GM12891 (cell line): ENCODE data around the gene CENPN.

Source experiments
- DNase-seq: peaks from one replicate; pipeline ENCODE4 v3.0.0; 2011; ENCODE audit warnings: low spot score; ENCODE audit not compliant: insufficient read length
- FAIRE-seq: peaks from 2 replicates; lab custom pipeline; 2011; peaks lifted over from hg19 to GRCh38; lab: Jason Lieb, UNC
- PAX5 ChIP-seq: IDR thresholded peaks from 2 replicates; pipeline ENCODE4 v1.6.1; 2011; ENCODE audit warnings: low read length, moderate library complexity, mild to moderate bottlenecking; ENCODE audit not compliant: insufficient read depth, severe bottlenecking
- POLR2A ChIP-seq: IDR thresholded peaks from 2 replicates; pipeline ENCODE4 v1.6.1; 2011; ENCODE audit warnings: low read depth, low read length, control low read depth
- POLR2AphosphoS5 ChIP-seq: IDR thresholded peaks from 2 replicates; pipeline ENCODE4 v1.6.1; 2011; ENCODE audit warnings: low read depth, low read length, control low read depth
- POU2F2 ChIP-seq: IDR thresholded peaks from 2 replicates; pipeline ENCODE4 v1.6.1; 2011; ENCODE audit warnings: low read depth, mild to moderate bottlenecking, control low read depth, low read length, moderate library complexity
- SPI1 ChIP-seq: IDR thresholded peaks from 2 replicates; pipeline ENCODE4 v1.6.1; 2011; ENCODE audit warnings: low read depth, low read length, control low read depth
- TAF1 ChIP-seq: IDR thresholded peaks from 2 replicates; pipeline ENCODE4 v1.6.1; 2011; ENCODE audit warnings: low read depth, low read length, control low read depth

CENPN gene

DNA sequence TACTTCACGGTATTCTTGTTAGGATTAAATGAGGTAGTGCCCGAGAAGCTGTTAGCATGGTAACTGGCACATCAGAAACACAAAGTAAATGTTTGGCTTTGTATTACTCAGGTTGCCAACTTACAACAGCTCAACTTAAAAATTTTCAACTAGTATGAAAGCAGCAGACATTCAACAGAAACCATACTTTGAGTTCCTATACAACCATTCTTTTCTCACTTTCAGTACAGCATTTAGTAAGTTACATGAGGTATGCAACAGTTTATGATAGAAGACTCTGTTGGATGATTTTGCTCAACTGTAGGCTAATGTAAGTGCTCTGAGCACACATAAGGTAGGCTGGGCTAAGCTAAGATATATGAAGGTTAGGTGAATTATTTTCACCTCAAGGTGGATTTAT, 7.7 kb downstream of the CENPN start:
- FAIRE-seq, result no peak
- TF ChIP-seq SPI1, result no peak
- no peak for TF ChIP-seq TAF1
- no peak for TF ChIP-seq POLR2AphosphoS5
- TF ChIP-seq POU2F2, result no peak
- no peak for TF ChIP-seq PAX5
- no peak for TF ChIP-seq POLR2A

DNA sequence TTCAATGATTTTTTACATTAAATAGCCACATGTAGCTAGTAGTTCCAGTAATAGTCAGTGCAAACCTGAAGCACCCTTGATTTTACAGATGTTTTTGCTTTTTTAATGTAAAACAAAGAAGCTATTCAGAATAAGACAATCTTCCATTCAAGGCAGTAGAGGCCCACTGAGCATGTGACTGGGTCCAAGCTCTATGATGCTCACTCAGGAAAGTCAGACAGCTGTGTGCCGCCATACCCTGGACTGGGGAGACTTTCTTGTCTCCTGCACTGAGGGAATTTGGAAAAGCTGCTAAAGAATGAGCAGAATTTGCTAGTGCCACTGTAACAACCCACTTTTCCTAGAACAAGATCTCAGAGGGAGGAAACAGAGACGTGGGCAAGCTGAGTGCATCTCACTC, 11.5 kb downstream of the CENPN start:
- TF ChIP-seq POLR2A, result no peak
- no peak for TF ChIP-seq PAX5
- no peak for TF ChIP-seq SPI1
- TF ChIP-seq POLR2AphosphoS5, result no peak
- no peak for TF ChIP-seq POU2F2
- TF ChIP-seq TAF1, result no peak
- FAIRE-seq (no peak), DNase-seq (no peak)

More for the DNA sequence above, 7.7 kb downstream of the CENPN start:
- DNase-seq, result no peak

DNA sequence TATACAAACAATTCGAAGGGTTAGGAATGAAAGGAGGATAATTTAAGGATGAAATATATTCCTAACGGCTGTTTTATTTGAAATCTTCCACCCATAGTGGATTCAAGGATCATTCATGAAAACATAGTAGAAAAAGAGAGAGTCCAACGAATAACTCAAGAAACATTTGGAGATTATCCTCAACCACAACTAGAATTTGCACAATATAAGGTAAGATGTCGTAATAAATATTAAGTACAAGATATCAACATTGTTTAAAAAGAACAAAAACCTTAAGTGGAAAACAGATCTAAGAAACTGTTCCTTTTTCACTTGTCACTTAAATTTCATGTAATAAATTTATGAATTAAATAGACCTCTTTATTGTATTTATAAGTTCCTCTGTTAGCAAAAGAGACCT, 19.4 kb downstream of the CENPN start:
- DNase-seq (no peak), FAIRE-seq (no peak)
- TF ChIP-seq POLR2A (no peak), POLR2AphosphoS5 (no peak), PAX5 (no peak), SPI1 (no peak), POU2F2 (no peak), TAF1 (no peak)

DNA sequence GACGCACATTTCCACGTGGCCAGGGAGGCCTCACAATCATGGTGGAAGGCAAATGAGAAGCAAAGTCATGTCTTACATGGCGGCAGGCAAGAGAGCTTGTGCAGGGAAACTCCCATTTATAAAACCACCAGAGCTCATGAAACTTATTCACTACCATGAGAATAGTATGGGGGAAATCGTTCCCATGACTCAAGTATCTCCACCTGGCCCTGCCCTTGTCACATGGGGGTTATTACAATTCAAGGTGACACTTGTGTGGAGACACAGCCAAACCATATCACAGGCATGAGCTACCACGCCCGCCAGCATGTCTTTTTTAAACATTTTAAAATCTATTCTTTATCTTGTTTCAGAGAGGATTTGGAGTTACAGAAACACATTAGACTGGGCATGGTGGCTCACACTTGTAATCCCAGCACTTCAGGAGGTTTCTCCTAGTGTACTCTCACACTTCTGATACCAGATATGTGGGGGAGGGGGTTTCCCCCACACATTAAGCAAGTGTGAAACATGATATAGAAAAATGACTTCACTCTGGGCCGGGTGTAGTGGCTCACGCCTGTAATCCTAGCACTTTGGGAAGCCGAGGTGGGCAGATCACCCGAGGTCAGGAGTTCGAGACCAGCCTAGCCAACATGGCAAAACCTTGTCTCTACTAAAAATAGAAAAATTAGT, 23.1 kb downstream of the CENPN start:
- no peak for FAIRE-seq
- no peak for DNase-seq
- TF ChIP-seq POLR2AphosphoS5 (no peak), TAF1 (no peak), POU2F2 (no peak), POLR2A (no peak)

DNA sequence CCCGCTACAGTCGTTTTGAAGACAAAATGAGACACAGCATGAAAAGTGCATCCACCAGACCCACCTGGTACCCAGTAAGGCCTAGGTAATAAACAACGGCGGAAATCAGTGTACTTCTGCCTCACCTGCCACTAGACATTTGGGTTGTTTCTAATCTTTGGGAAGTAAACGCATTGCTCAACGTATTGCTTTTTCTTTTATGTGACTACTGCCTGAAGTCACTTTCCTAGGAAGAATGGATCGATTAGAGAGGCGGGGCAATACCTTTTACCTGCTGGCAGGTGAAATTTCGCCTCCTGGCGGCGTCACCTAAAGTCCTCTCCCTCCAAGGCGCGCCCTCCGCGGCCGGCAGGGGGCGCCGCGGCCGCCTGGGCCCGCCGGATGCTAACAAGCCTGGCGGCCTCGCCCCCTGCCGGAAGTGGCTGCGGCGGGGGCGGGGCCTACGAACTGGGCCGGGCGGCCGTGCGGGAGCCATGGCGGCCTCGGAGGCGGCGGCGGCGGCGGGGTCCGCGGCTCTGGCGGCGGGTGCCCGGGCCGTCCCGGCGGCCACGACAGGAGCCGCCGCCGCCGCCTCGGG, 28.5 kb downstream of the CENPN start, which contains the start of gene ATMIN:
ATMIN (plus strand) TSS at position 445 of the 577 bp plus-strand sequence; CDS start at position 474, 29 bp downstream.
- peak; percentile 48; the same call in 1 of the 2 replicates for TF ChIP-seq TAF1
- no peak for TF ChIP-seq POU2F2
- no peak for TF ChIP-seq POLR2AphosphoS5
- TF ChIP-seq PAX5, result peak; percentile 13
- DNase-seq (peak; percentile 95), FAIRE-seq (peak; percentile 90)

DNA sequence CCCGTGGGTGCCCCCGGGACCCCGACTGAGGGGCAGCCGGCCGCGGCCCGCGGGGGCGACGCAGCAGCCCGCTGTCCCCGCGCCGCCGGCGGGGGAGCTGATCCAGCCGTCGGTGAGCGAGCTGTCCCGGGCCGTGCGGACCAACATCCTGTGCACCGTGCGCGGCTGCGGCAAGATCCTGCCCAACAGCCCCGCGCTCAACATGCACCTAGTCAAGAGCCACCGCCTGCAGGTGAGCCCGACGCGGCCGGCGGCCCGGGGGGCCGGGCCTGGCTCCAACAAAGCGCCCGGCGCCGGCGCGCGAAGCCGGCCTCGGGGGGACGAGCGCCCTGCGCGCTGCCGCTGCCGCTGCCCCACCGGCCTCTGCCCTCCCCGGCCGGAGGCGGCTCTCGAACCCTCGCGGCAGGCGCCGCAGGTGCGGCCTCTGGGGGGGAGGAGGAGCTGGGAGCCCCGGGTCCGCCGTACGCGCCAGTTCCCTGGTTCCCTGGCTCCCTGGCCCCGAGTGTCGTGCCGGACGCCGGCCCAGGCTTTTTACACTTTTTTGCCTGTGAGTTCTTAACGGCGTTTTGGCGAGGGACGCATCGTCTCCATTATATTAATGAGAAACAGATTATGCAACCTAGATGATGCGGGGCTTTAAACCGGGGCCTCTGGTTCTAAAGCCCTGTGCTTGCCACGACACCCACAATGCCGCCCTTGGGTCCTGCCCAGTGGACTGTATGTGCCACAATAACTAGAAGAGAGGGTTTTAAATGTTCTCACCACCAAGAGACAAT, 29.1 kb downstream of the CENPN start:
- DNase-seq, result peak; percentile 52
- TF ChIP-seq SPI1 (no peak), POU2F2 (no peak), TAF1 (no peak), POLR2A (no peak)
- peak; percentile 41 for FAIRE-seq

DNA sequence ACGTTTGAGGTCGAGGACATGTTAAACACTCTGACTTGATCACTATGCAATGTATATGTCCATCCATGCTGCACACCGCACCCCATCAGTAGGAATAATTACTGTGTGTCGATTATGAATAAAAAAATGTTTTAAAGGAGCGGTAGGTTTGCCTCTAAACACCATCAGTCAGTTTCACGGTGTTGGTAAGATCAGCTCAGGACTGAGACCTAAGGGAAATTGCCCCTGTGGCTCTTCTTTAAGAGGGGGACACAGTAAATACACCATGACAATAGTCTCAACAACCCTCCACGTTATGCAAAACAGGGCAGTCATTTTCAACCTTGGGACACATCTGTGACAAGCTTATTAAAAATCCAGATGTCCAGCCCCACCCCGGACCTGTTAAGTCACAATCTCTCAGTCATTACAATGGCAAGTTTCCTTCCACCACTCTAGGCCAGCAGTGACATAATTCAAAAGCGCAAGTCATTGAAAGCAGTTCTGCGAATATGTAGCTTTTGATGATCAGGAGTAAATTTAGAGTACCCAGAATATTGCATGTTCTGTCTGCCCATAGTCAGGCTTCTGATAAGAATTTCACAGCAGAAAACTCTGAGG, 29.8 kb downstream of the CENPN start:
- DNase-seq (no peak), FAIRE-seq (no peak)
- no peak for TF ChIP-seq TAF1
- TF ChIP-seq PAX5, result no peak
- no peak for TF ChIP-seq POU2F2

DNA sequence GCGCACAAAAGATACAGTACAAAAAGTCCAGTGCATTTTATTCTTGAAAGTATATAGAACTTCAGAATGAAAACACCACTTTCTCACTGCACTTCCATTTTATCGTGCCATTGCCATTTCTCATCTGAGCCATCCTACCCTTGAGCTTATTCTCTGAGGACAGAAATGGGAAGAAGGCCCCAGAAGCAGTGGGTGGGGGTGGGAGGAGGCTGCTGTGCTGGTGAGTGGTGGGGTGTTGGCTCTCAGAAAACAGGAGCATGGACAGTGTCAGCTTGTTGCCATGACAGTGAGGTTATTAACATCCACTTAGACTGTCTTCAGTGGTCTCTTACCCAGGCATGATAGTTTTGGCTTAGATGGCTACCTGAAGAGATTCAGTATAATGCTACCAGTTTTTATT, 33.1 kb downstream of the CENPN start:
- no peak for TF ChIP-seq TAF1
- TF ChIP-seq SPI1, result no peak
- TF ChIP-seq POLR2AphosphoS5, result no peak
- TF ChIP-seq PAX5, result no peak
- no peak for TF ChIP-seq POU2F2
- no peak for TF ChIP-seq POLR2A
- FAIRE-seq (no peak), DNase-seq (no peak)

DNA sequence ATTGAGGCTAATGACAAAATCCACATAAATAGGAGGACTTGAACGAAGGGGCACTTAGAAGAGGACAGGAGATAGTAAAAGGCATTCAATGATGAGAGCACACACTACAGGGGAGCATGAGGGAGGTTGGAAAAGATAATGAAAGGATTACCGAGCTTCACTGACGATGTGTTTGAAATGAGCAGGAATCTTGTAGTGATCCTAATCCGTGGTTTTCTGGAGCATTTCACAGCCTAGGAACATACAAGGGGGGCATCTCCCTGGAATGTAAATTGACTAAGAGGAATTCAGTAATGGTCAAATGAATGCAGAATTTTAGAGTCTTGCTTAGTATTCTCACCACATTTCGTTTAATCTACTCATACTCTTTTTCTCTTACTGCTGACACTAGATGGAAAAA, 33.8 kb downstream of the CENPN start:
- no peak for FAIRE-seq
- TF ChIP-seq PAX5 (no peak), TAF1 (no peak), POLR2AphosphoS5 (no peak), POLR2A (no peak), SPI1 (no peak), POU2F2 (no peak)

DNA sequence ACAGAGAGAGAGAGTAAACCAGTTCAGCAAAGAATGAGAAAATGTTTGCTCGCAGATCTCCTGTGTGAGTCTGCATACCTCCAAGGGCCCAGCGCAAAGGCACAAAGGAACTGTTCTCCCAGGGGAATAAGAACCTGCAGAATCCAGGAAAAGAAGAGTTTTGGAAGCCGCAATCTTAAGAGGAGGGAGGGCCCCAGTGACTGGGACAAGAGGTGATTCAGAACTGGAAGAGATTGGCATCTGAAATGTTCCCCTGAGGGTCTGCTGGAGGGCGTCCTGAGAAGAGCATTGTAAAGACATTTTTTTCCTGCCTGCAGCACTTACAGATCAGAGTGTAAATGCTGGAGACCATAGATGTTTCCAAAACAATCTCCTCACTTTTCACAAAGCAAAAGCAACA, 34.7 kb downstream of the CENPN start:
- DNase-seq, result no peak
- no peak for TF ChIP-seq SPI1
- no peak for FAIRE-seq

More for the DNA sequence above, 33.8 kb downstream of the CENPN start:
- no peak for DNase-seq

DNA sequence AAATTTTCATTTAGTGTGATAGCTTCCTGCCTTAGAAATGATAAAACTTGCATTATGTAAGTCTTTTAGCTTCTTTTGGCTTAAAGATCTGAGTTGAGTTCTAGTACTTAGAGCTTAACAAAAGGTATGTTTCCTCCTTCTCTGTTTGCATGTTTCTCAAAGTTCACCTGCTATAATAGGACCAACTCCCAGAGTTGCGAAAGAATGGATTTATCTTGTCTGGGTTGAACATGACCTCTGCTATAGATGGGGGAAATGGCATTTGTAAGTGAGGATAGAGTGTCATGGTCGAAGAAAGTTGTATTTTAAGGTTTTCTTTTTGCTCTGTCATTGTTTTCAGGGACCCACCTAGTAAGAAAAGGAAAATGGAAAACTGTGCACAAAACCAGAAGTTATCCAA, 35.8 kb downstream of the CENPN start:
- no peak for DNase-seq
- no peak for TF ChIP-seq POU2F2
- TF ChIP-seq PAX5, result no peak
- TF ChIP-seq POLR2A, result no peak
- no peak for TF ChIP-seq POLR2AphosphoS5
- FAIRE-seq, result no peak
